GM12878 (cell line): ENCODE measurements around the gene TMTC1. TPM values are rescaled to one million over a fixed set of nuclear protein-coding genes. Genes with fewer than 3 reads are reported as not detected.

ENCODE experiments used
- ATAC-seq: fragments of 200-7000 bp; cut with Tn5 transposase; 3 replicates; pipeline ENCODE4 v1.9.1; 2020; ENCODE audit warnings: mild to moderate bottlenecking, moderate library complexity
- BruUV-seq: library from RNA; stranded (reverse); fragments of 400-500 nt; replicated peaks from 2 replicates; lab custom pipeline; 2021; lab: Mats Ljungman, UMichigan
- CTCF ChIA-PET: fragments of 300-600 bp; sonication (Branson Sonifier 250); formaldehyde crosslinking; extraction: SDS; loops from one replicate; lab custom pipeline; 2021; ENCODE audit warnings: inconsistent platforms; lab: Yijun Ruan, JAX
- POLR2A ChIA-PET: fragments of 350-600 bp; formaldehyde crosslinking; extraction: SDS; loops from one replicate; lab custom pipeline; 2021; ENCODE audit warnings: inconsistent platforms; lab: Charles Lee
- RAD21 ChIA-PET: fragments of 300-600 bp; sonication (Branson Sonifier 250); formaldehyde crosslinking; loops from one replicate; lab custom pipeline; 2023; ENCODE audit warnings: antibody characterized with exemption; ENCODE audit not compliant: unreplicated experiment; lab: Charles Lee
- SMC1A ChIA-PET: fragments of 300-600 bp; sonication (Branson Sonifier 250); formaldehyde crosslinking; loops from one replicate; lab custom pipeline; 2023; ENCODE audit not compliant: unreplicated experiment, uncharacterized antibody; lab: Charles Lee
- DNase-seq: peaks from one replicate; pipeline ENCODE4 v3.0.0-alpha.2; 2011; ENCODE audit warnings: low read depth, low spot score
- FAIRE-seq: peaks from 3 replicates; lab custom pipeline; 2011; peaks lifted over from hg19 to GRCh38; lab: Jason Lieb, UNC
- H2AFZ ChIP-seq: 2 replicates; pipeline ENCODE4 v1.6.0; 2011; ENCODE audit warnings: low read depth, low read length, control low read depth; ENCODE audit not compliant: control insufficient read depth
- H3K27ac ChIP-seq: 2 replicates; pipeline ENCODE4 v1.5.1; 2011; ENCODE audit warnings: control low read depth; ENCODE audit not compliant: control insufficient read depth, insufficient read depth
- H3K27me3 ChIP-seq, 2 experiments: replicated peaks in 1 of 2; 2 replicates each; pipeline versions ENCODE4 v1.6.0 to v1.6.1; 2011; ENCODE audit warnings: low read length in 1 of 2; ENCODE audit not compliant: control insufficient read depth in 2 of 2, insufficient read depth in 2 of 2
- H3K36me3 ChIP-seq, 2 experiments: 2 replicates each; pipeline ENCODE4 v1.5.1; 2011; ENCODE audit warnings: low read length in 1 of 2; ENCODE audit not compliant: control insufficient read depth in 2 of 2, insufficient read depth in 2 of 2
- H3K4me1 ChIP-seq: 2 replicates; pipeline ENCODE4 v1.6.1; 2011; ENCODE audit warnings: mild to moderate bottlenecking, low read length, moderate library complexity, mixed read lengths; ENCODE audit not compliant: control insufficient read depth, insufficient read depth
- H3K4me2 ChIP-seq: 2 replicates; pipeline ENCODE4 v1.6.0; 2011; ENCODE audit warnings: control low read depth; ENCODE audit not compliant: control insufficient read depth, insufficient read depth
- H3K4me3 ChIP-seq: fragments of 200-600 bp; sonication (generic); 2 replicates; pipeline ENCODE4 v1.5.1; 2016
- H3K79me2 ChIP-seq: 2 replicates; pipeline ENCODE4 v1.6.0; 2011; ENCODE audit warnings: low read length; ENCODE audit not compliant: control insufficient read depth, insufficient read depth
- H3K9ac ChIP-seq: 2 replicates; pipeline ENCODE4 v1.8.0; 2011; ENCODE audit warnings: low read length, control low read depth, mixed read lengths; ENCODE audit not compliant: control insufficient read depth, insufficient read depth
- H3K9me3 ChIP-seq: replicated peaks from 3 replicates; pipeline ENCODE4 v1.5.1; 2011; ENCODE audit warnings: mild to moderate bottlenecking, low read length; ENCODE audit not compliant: control insufficient read depth, insufficient read depth
- H4K20me1 ChIP-seq: 2 replicates; pipeline ENCODE4 v1.6.0; 2011; ENCODE audit not compliant: control insufficient read depth, insufficient read depth
- ATF7 ChIP-seq: fragments of 450-650 bp; IDR thresholded peaks from 2 replicates; pipeline ENCODE4 v1.6.1; 2016; ENCODE audit warnings: low read depth, mild to moderate bottlenecking
- DPF2 ChIP-seq: fragments of 450-650 bp; IDR thresholded peaks from 2 replicates; pipeline ENCODE4 v1.6.1; 2017; ENCODE audit warnings: mild to moderate bottlenecking
- IKZF2 ChIP-seq, 2 experiments: fragments of 450-650 bp; IDR thresholded peaks; 2 replicates each; pipeline ENCODE4 v1.6.1; 2017; ENCODE audit warnings: mild to moderate bottlenecking in 2 of 2, moderate library complexity in 2 of 2
- NBN ChIP-seq: fragments of 450-650 bp; IDR thresholded peaks from 2 replicates; pipeline ENCODE4 v1.6.1; 2016
- RELB ChIP-seq: fragments of 450-650 bp; IDR thresholded peaks from 2 replicates; pipeline ENCODE4 v1.6.1; 2017; ENCODE audit warnings: low read depth, mild to moderate bottlenecking, moderate library complexity
- RFX5 ChIP-seq: IDR thresholded peaks from 2 replicates; pipeline ENCODE4 v1.6.1; 2011; ENCODE audit warnings: low read depth, low read length, improper control_type of control experiment
- SPI1 ChIP-seq: IDR thresholded peaks from 2 replicates; pipeline ENCODE4 v1.6.1; 2011; ENCODE audit warnings: low read depth, mild to moderate bottlenecking, low read length, moderate library complexity, borderline replicate concordance; ENCODE audit not compliant: insufficient read depth
- TCF7 ChIP-seq: IDR thresholded peaks from 2 replicates; pipeline ENCODE4 v1.6.1; 2014; ENCODE audit warnings: antibody characterized with exemption, borderline replicate concordance
- ZNF384 ChIP-seq: IDR thresholded peaks from 2 replicates; pipeline ENCODE4 v1.6.1; 2012; ENCODE audit warnings: low read depth, mild to moderate bottlenecking, low read length, improper control_type of control experiment, borderline replicate concordance
- WGBS: methylation state at CpG from one replicate; pipeline ENCODE4 v1.1.6; 2016; ENCODE audit warnings: low lambda C conversion rate; ENCODE audit not compliant: insufficient replicate concordance, insufficient coverage; ENCODE audit errors: missing lambda C conversion rate; 5-methylcytosine and 5-hydroxymethylcytosine counted together
- in situ Hi-C: fragments of 300-500 bp; cut with MboI; formaldehyde crosslinking; loops from 9 replicates; pipeline ENCODE4 v1.14.3; 2018; ENCODE audit warnings: mixed read lengths
- intact Hi-C: fragments of 100-400 bp; cut with micrococcal nuclease; formaldehyde crosslinking; loops from one replicate; pipeline ENCODE4 v1.14.2; 2022; ENCODE audit not compliant: unreplicated experiment
- polyA plus RNA-seq, 11 experiments: library from polyadenylated mRNA; depleted of rRNA in 4 of 11; unstranded in 6 of 11; stranded (reverse) in 5 of 11; fragments of >200 nt; fragmentation: Nextera tagmentation in 4 of 11; fragmentation: Illumina TruSeq in 1 of 11; extraction: Ambion mirVana in 4 of 11; extraction: Trizol in 1 of 11; gene quantifications; 1 replicate in 1 of 11; 2 replicates in 10 of 11; pipeline versions ENCODE4 v1.2.1 to v1.2.3, GENCODE V29; 2011 to 2016; ENCODE audit warnings: inconsistent platforms in 2 of 11, missing spikeins in 2 of 11, low read depth in 1 of 11
- total RNA-seq, 4 experiments: library from RNA; depleted of rRNA in 3 of 4; stranded (reverse); fragments of >200 nt in 3 of 4; fragmentation: Illumina TruSeq in 1 of 4; extraction: Trizol in 1 of 4; gene quantifications; 2 replicates each; pipeline versions ENCODE4 v1.2.1 to v1.2.3, GENCODE V29; 2013 to 2021

Gene TMTC1
- total and polyA plus RNA-seq, 10 of the 15 experiments (the other 5 are each of a cell fraction or from before 2014, with no cell fraction given), result 0.10 to 20.9 (median 0.57) TPM

DNA sequence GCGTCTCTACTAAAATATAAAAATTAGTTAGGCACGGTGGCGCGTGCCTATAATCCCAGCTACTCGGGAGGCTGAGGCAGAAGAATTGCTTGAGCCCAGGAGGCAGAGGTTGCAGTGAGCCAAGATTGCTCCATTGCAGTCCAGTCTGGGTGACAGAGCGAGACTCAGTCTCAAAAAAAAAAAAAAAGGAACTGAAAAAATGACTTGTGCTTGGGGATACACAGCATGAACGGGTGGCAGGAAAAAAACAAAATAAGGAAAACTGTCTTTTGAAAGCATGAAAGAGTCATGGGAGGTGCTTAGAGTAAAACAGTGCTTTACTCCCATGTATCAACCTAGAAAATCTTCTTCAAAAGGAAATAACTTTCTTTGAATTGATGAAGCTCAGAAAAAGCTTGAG is 80.8 kb downstream of the TMTC1 start:
- Histone ChIP-seq H3K79me2 (no peaks in the 10 kb centered on the region), H3K4me2 (no peak overlapping the region), H3K36me3 (no peaks in the 10 kb centered on the region)
- WGBS, result 54% methylated on average over 7 of the region's 7 CpGs
- peak; percentile 62 to 75 for TF ChIP-seq IKZF2 (IDR thresholded peaks at IDR 0.05)
- peak; percentile 76 for TF ChIP-seq ZNF384
- peak; percentile 59; the same call in 1 of the 2 replicates for TF ChIP-seq SPI1
- peak; percentile 59; the same call in 1 of the 2 replicates for TF ChIP-seq RELB
- TF ChIP-seq TCF7, result no peak
- TF ChIP-seq DPF2, result no peak
- TF ChIP-seq NBN, result peak; percentile 62
- peak; percentile 33; the same call in 1 of the 2 replicates for TF ChIP-seq ATF7
- TF ChIP-seq RFX5, result no peak
- TF ChIP-seq, all 136 proteins: peak for 6
- ATAC-seq, result peak; percentile 78
- H4K20me1 ChIP-seq, result no peaks in the 10 kb centered on the region
- H3K4me3 ChIP-seq, result no peak overlapping the region
- no peaks in the 10 kb centered on the region for H3K9me3 ChIP-seq
- intact Hi-C loops (no loop called here), in situ Hi-C loops (no loop called here)
- CTCF ChIA-PET, result interaction anchor here (0.9 to 1.1 kb wide), 2 partner anchors 9 to 150 kb away, joined by 4 read pairs; no protein-coding TSS in a partner anchor
- H3K4me1 ChIP-seq, result no peaks in the 10 kb centered on the region
- FAIRE-seq, result no peak
- H2AFZ ChIP-seq, result no peak overlapping the region
- no TSS peak for BruUV-seq
- no peak for DNase-seq
- H3K27ac ChIP-seq, result no peak overlapping the region
- RAD21 ChIA-PET, result interaction anchor here (0.9 to 1.8 kb wide), 7 partner anchors 17 to 76 kb away, joined by 3 to 5 read pairs (median 3); no protein-coding TSS in a partner anchor
- no peaks in the 10 kb centered on the region for H3K27me3 ChIP-seq
- SMC1A ChIA-PET, result interaction anchor here (0.7 to 6.5 kb wide), 7 partner anchors 10 to 142 kb away, joined by 3 to 58 read pairs (median 6); no protein-coding TSS in a partner anchor
- POLR2A ChIA-PET, result interaction anchor here (0.7 to 1.8 kb wide), 2 partner anchors 17 to 70 kb away, joined by 3 to 6 read pairs; no protein-coding TSS in a partner anchor
- H3K9ac ChIP-seq, result no peak overlapping the region
